ENCODE results near the gene NRDE2. TPM values are rescaled to one million over a fixed set of nuclear protein-coding genes. Genes with fewer than 3 reads are reported as not detected.
A peak's percentile ranks its signal among the peaks of the same experiment; 100 is the strongest.

The NRDE2 gene
- total RNA-seq, 1 donor from 2014 or later, result 25.4 TPM

DNA sequence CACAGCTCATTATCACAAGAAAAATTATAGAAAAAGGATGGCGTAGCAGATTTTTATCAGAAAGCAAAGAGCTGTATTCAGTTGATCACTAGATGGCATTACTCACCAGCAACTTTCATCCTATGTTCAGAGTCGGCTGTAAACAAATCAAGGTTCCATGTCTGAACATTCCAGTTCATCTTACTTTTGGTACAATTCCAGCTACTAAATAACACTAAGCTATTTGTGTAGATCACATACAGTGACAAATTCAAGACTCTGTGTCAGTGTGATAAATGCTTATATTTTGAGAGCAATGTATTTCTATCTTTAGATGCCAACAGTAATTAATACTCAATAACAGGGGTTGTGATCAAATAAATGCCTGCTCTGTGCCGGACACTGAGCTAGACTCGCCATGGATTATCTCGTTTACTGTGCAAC lies 30.1 kb downstream of the NRDE2 start:
- peaks cover 55% of the 10 kb centered on the region for H3K36me3 Mint-ChIP-seq (ENCODE audit: low read depth)
- no peaks in the 10 kb centered on the region for H3K9me3 Mint-ChIP-seq
- intact Hi-C loops (cut with micrococcal nuclease), result loop anchor here (2.0 kb wide), 1 partner anchor 29 kb away; the partner anchor contains the start of gene NRDE2
- H3K4me1 Mint-ChIP-seq (ENCODE audit: low read depth), result peaks cover 8% of the 10 kb centered on the region
- no peak overlapping the region for H3K4me3 Mint-ChIP-seq (ENCODE audit: low read depth)
- no peak for DNase-seq (ENCODE audit: low spot score)
- H3K27me3 Mint-ChIP-seq (ENCODE audit: low read depth), result no peaks in the 10 kb centered on the region
- no peak overlapping the region for H3K27ac Mint-ChIP-seq

DNA sequence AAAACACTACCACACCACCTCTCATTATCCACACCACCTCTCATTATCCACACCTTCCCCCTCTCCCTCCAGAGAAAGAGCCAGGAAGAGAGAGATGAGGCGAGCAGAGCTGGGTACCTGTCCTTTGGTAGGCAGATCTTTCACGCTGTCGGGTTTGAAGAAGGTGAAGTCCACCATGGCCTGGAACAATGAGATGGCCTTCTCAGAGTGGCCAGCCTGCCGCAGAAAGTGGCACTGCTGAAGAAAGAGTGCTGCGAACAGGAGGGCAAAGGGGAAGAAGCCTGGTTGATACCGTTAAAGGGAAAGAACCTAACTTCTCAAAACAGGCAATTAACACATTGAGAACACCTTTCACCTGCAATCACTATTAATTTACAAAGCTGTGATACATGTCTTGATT lies 30.6 kb downstream of the NRDE2 start:
- Mint-ChIP-seq H3K4me3 (ENCODE audit: low read depth) (no peak overlapping the region), H3K36me3 (ENCODE audit: low read depth) (peaks cover 61% of the 10 kb centered on the region), H3K9me3 (no peaks in the 10 kb centered on the region), H3K27me3 (ENCODE audit: low read depth) (no peaks in the 10 kb centered on the region), H3K4me1 (ENCODE audit: low read depth) (peaks cover 8% of the 10 kb centered on the region), H3K27ac (peak overlapping the region; percentile 48)
- intact Hi-C loops (cut with micrococcal nuclease), result loop anchor here (2.0 kb wide), 1 partner anchor 30 kb away; the partner anchor contains the start of gene NRDE2
- DNase-seq (ENCODE audit: low spot score), result no peak

- Mint-ChIP-seq H3K27me3 (ENCODE audit: low read depth) (no peaks in the 10 kb centered on the region), H3K36me3 (ENCODE audit: low read depth) (peaks cover 61% of the 10 kb centered on the region), H3K9me3 (no peaks in the 10 kb centered on the region), H3K4me1 (ENCODE audit: low read depth) (peaks cover 8% of the 10 kb centered on the region), H3K4me3 (ENCODE audit: low read depth) (no peak overlapping the region), H3K27ac (peak overlapping the region; percentile 56)
- no peak for DNase-seq (ENCODE audit: low spot score)
- intact Hi-C loops (cut with micrococcal nuclease), result loop anchor here (2.0 kb wide), 1 partner anchor 30 kb away; the partner anchor contains the start of gene NRDE2
Measured at GRCh38 chr14:90300611-90301047, 31.1 kb downstream of the NRDE2 start.

DNA sequence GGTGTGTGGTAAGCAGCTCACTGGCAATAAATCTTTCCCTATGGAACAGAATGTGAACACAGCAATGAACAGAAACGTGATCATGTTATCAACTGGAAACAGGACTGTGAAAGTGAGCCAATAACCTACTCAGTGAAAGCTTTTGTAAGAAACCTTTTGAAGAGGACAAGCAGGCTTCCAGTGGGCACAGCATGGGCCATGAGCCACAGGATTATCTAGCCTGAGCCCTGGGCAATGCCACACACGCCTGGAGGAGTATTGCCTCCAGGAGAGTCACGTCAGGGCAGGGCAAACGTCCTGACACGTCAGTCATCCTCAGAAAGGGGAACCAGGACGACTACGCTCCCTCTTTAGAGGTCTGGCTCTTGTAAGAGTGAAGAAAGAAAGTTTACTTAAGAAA lies 32.3 kb downstream of the NRDE2 start:
- H3K4me3 Mint-ChIP-seq (ENCODE audit: low read depth), result no peak overlapping the region
- intact Hi-C loops (cut with micrococcal nuclease), result no loop called here
- peaks cover 56% of the 10 kb centered on the region for H3K36me3 Mint-ChIP-seq (ENCODE audit: low read depth)
- H3K9me3 Mint-ChIP-seq, result no peaks in the 10 kb centered on the region
- no peak for DNase-seq (ENCODE audit: low spot score)
- H3K27ac Mint-ChIP-seq, result no peak overlapping the region
- H3K4me1 Mint-ChIP-seq (ENCODE audit: low read depth), result peaks cover 8% of the 10 kb centered on the region
- no peaks in the 10 kb centered on the region for H3K27me3 Mint-ChIP-seq (ENCODE audit: low read depth)

DNA sequence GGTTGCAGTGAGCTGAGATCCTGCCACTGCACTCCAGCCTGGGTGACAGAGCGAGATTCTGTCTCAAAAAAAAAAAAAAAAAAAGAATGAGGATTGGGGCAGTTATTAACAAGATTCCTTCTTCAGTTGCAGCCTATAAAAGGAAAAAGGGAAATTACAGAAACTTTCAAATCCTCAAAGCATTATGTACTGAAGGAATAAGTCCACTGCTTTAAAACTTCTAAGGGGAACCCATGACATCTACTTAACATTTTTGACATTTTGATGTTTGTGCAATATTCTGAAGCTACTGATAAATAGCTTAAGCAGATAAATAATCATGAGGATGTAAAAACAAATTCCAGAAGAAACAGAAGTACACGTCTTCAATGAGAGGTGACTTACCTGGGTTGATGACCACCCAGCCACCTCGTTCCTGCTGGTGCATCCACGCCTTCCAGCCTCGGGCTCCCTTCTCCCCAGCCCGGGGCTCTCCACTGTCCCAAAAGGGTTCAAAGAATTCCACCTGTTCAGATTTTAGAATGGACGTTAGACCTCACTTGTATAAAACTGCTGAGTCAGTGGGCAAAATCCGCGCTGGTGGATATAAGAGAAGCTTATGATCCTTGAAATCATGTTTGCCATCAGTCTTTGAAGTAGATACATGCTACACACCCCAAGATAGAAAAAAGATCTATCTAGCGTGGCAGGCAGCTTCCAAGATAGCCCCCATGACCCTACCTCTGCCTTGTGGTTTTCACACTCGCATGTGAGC lies 33.7 kb downstream of the NRDE2 start:
- peaks cover 53% of the 10 kb centered on the region for H3K36me3 Mint-ChIP-seq (ENCODE audit: low read depth)
- no peaks in the 10 kb centered on the region for H3K9me3 Mint-ChIP-seq
- H3K27ac Mint-ChIP-seq, result no peak overlapping the region
- no peaks in the 10 kb centered on the region for H3K27me3 Mint-ChIP-seq (ENCODE audit: low read depth)
- H3K4me3 Mint-ChIP-seq (ENCODE audit: low read depth), result no peak overlapping the region
- intact Hi-C loops (cut with micrococcal nuclease), result no loop called here
- H3K4me1 Mint-ChIP-seq (ENCODE audit: low read depth), result peaks cover 8% of the 10 kb centered on the region
- DNase-seq (ENCODE audit: low spot score), result no peak

- Mint-ChIP-seq H3K9me3 (no peaks in the 10 kb centered on the region), H3K4me3 (ENCODE audit: low read depth) (no peak overlapping the region), H3K27me3 (ENCODE audit: low read depth) (no peaks in the 10 kb centered on the region), H3K4me1 (ENCODE audit: low read depth) (peaks cover 9% of the 10 kb centered on the region), H3K36me3 (ENCODE audit: low read depth) (peaks cover 52% of the 10 kb centered on the region), H3K27ac (no peak overlapping the region)
- intact Hi-C loops (cut with micrococcal nuclease), result no loop called here
- no peak for DNase-seq (ENCODE audit: low spot score)
Measured at GRCh38 chr14:90296641-90297040, 35.1 kb downstream of the NRDE2 start.

DNA sequence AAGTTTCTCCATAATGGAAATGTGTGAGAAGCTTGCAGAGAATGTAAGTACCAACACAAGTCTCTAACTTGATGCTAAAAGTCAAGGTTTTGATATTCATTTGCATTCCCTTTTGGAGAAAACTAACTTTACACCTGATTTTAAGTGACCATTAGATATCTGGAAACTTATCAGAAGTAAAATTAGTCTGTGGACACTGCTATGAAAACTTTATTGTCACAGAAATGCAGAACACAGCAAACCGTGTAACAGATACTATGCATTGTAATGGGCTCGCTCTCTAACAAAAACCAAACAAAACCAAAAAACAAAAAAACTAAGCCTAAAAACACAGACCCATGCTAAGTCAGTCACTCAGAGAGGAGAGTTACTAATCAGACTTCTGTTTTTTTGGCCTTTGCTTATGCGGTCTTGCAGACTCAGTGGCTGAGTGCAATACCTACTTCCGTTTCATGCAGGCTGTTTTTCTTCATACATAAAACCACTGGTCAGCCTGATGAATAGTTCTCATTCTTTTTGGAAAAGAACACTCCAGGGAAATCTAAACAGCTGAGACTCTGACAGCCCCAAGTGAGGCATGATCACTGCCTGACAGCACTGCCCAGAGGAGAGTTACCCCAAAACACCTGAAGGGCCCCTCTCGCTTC lies 35.7 kb downstream of the NRDE2 start:
- no peak overlapping the region for H3K27ac Mint-ChIP-seq
- H3K9me3 Mint-ChIP-seq, result no peaks in the 10 kb centered on the region
- H3K4me3 Mint-ChIP-seq (ENCODE audit: low read depth), result no peak overlapping the region

DNA sequence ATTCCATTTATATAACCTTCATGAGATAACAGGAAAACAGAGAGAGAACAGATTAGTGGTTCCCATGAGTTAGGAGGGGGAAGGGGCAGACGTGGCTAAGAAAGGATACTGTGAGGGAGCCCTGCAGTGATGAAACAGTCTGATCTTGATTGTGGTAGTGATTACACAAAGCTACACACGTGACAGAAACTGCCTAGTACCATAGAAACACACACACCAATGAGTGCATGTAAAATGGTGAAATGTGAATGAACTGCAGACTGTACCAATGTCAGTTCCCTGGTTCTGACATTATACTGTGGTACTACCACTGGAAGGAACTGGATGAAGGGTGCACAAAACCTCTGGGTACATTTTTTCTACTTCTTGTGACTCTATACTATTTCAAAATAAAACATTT lies 36.9 kb downstream of the NRDE2 start:
- no peak overlapping the region for H3K4me3 Mint-ChIP-seq (ENCODE audit: low read depth)
- H3K27ac Mint-ChIP-seq, result no peak overlapping the region
- peaks cover 48% of the 10 kb centered on the region for H3K36me3 Mint-ChIP-seq (ENCODE audit: low read depth)
- DNase-seq (ENCODE audit: low spot score), result no peak
- no peaks in the 10 kb centered on the region for H3K27me3 Mint-ChIP-seq (ENCODE audit: low read depth)
- no peaks in the 10 kb centered on the region for H3K9me3 Mint-ChIP-seq
- intact Hi-C loops (cut with micrococcal nuclease), result no loop called here
- peaks cover 11% of the 10 kb centered on the region for H3K4me1 Mint-ChIP-seq (ENCODE audit: low read depth)

More for the DNA sequence above, 35.7 kb downstream of the NRDE2 start:
- H3K36me3 Mint-ChIP-seq (ENCODE audit: low read depth), result peaks cover 50% of the 10 kb centered on the region
- DNase-seq (ENCODE audit: low spot score), result no peak
- peaks cover 13% of the 10 kb centered on the region for H3K4me1 Mint-ChIP-seq (ENCODE audit: low read depth)
- intact Hi-C loops (cut with micrococcal nuclease), result no loop called here
- H3K27me3 Mint-ChIP-seq (ENCODE audit: low read depth), result no peaks in the 10 kb centered on the region

DNA sequence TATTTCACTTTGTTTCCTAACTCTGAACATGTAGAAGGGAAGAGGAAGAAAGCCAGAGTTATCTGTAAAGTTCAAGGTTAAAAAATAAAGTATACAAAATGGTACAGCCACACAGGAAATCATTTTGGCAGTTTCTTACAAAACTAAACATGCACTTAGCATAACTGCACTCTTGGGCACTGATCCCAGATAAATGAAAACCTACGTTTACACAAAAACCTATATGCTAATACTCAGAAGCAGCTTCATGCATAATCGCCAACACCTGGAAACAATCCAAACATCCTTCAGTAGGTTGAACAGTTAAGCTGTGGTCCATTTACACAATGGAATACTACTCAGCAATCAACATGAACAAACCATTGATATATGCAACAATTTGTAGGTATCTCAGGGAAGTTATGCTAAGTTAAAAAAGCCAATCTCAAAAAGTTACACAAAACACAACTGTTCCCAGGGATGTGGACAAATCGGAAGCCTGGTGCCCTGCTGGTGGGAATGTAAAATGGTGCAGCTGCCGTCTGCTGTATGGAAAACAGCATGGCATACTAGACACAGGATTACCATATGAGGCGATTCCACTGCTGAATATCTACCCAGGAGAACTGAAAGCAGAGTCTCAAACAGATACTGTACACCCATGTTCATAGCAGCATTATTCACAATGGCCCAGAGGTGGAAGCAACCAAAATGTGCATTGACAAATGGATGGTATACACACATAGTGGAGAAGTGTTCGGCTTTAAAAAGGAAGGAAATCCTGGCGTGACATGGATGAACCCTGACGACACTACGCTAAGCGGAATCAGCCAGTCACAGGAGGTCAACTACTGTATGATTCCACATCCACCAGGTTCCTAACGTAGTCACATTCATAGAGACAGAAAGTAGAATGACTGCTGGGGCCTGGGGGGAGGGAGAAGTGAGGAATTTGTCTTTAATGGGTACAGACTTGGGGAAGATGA lies 37.7 kb downstream of the NRDE2 start:
- no peaks in the 10 kb centered on the region for H3K9me3 Mint-ChIP-seq
- peaks cover 50% of the 10 kb centered on the region for H3K36me3 Mint-ChIP-seq (ENCODE audit: low read depth)
- no peak overlapping the region for H3K27ac Mint-ChIP-seq
- intact Hi-C loops (cut with micrococcal nuclease), result no loop called here
- H3K4me1 Mint-ChIP-seq (ENCODE audit: low read depth), result peaks cover 11% of the 10 kb centered on the region
- no peak overlapping the region for H3K4me3 Mint-ChIP-seq (ENCODE audit: low read depth)
- H3K27me3 Mint-ChIP-seq (ENCODE audit: low read depth), result no peaks in the 10 kb centered on the region
- no peak for DNase-seq (ENCODE audit: low spot score)

GRCh38 chr14:90291699-90292098 lies 40.0 kb downstream of the NRDE2 start:
- Mint-ChIP-seq H3K4me3 (ENCODE audit: low read depth) (no peak overlapping the region), H3K9me3 (no peaks in the 10 kb centered on the region), H3K36me3 (ENCODE audit: low read depth) (peaks cover 48% of the 10 kb centered on the region), H3K27ac (no peak overlapping the region), H3K4me1 (ENCODE audit: low read depth) (peaks cover 11% of the 10 kb centered on the region), H3K27me3 (ENCODE audit: low read depth) (no peaks in the 10 kb centered on the region)
- intact Hi-C loops (cut with micrococcal nuclease), result no loop called here
- DNase-seq (ENCODE audit: low spot score), result no peak

GRCh38 chr14:90290337-90291011 lies 41.3 kb downstream of the NRDE2 start:
- Mint-ChIP-seq H3K27ac (no peak overlapping the region), H3K4me1 (ENCODE audit: low read depth) (peaks cover 11% of the 10 kb centered on the region), H3K4me3 (ENCODE audit: low read depth) (no peak overlapping the region), H3K36me3 (ENCODE audit: low read depth) (peaks cover 48% of the 10 kb centered on the region), H3K27me3 (ENCODE audit: low read depth) (no peaks in the 10 kb centered on the region), H3K9me3 (no peaks in the 10 kb centered on the region)
- DNase-seq (ENCODE audit: low spot score), result no peak
- intact Hi-C loops (cut with micrococcal nuclease), result no loop called here
